HCT116 (cell line): ENCODE measurements around the gene TPO. TPM values are rescaled to one million over a fixed set of nuclear protein-coding genes. Genes with fewer than 3 reads are reported as not detected.

Experiments
- ATAC-seq: fragments of 200-7000 bp; cut with Tn5 transposase; 2 replicates; pipeline ENCODE4 v1.9.1; 2020; ENCODE audit warnings: mild to moderate bottlenecking, moderate library complexity
- BruUV-seq: library from RNA; stranded (reverse); fragments of 400-500 nt; replicated peaks from 2 replicates; lab custom pipeline; 2021; lab: Mats Ljungman, UMichigan
- CTCF ChIA-PET: fragments of 300-600 bp; sonication (Branson Sonifier 250); formaldehyde crosslinking; loops from one replicate; lab custom pipeline; 2021; ENCODE audit warnings: antibody characterized with exemption; lab: Charles Lee
- POLR2A ChIA-PET: fragments of 300-600, 350-600 bp; sonication (Branson Sonifier 250); formaldehyde crosslinking; loops from one replicate; lab custom pipeline; 2021; ENCODE audit warnings: antibody characterized with exemption; lab: Charles Lee
- RAD21 ChIA-PET, 2 experiments: fragments of 300-600 bp; sonication (Branson Sonifier 250); formaldehyde crosslinking; loops; one replicate each; lab custom pipeline; 2023; ENCODE audit warnings: low total read pairs in 2 of 2; ENCODE audit not compliant: uncharacterized antibody in 2 of 2, unreplicated experiment in 2 of 2, low non-redundant PET in 1 of 2; lab: Charles Lee
- DNase-seq: peaks from one replicate; pipeline ENCODE4 v3.0.0-alpha.2; 2010; ENCODE audit warnings: low read depth, low spot score
- H2AFZ ChIP-seq: fragments of 200-600 bp; shearing (Covaris generic), sonication (generic); 2 replicates; pipeline ENCODE4 v1.6.1; 2017; ENCODE audit warnings: low read depth, mixed run types, mixed read lengths, antibody characterized with exemption, low read length; ENCODE audit not compliant: poor library complexity, severe bottlenecking
- H3K27ac ChIP-seq: 2 replicates; pipeline ENCODE4 v1.5.1; 2012; ENCODE audit warnings: low read depth, low read length
- H3K27me3 ChIP-seq: fragments of 200-600 bp; sonication (generic); 2 replicates; pipeline ENCODE4 v1.6.1; 2016; ENCODE audit warnings: mixed run types, low read length, mixed read lengths; ENCODE audit not compliant: insufficient read depth
- H3K36me3 ChIP-seq, 2 experiments: fragments of 200-500 bp in 1 of 2; fragments of 200-600 bp in 1 of 2; sonication (Bioruptor generic) in 1 of 2; sonication (generic) in 1 of 2; 2 replicates each; pipeline versions ENCODE4 v1.5.1 to v1.6.1; 2014 to 2016; ENCODE audit warnings: low read length in 2 of 2, inconsistent platforms in 1 of 2, mixed read lengths in 1 of 2, mixed run types in 1 of 2; ENCODE audit not compliant: insufficient read depth in 2 of 2, control insufficient read depth in 1 of 2
- H3K4me1 ChIP-seq, 2 experiments: fragments of 200-600 bp in 1 of 2; sonication (generic) in 1 of 2; 2 replicates each; pipeline versions ENCODE4 v1.5.1 to v1.6.1; 2012 to 2017; ENCODE audit warnings: low read length in 2 of 2, inconsistent platforms in 1 of 2, mild to moderate bottlenecking in 1 of 2, mixed read lengths in 1 of 2, mixed run types in 1 of 2, moderate library complexity in 1 of 2; ENCODE audit not compliant: insufficient read depth in 2 of 2, control insufficient read depth in 1 of 2
- H3K4me2 ChIP-seq: fragments of 200-600 bp; sonication (generic); 2 replicates; pipeline ENCODE4 v1.6.1; 2017; ENCODE audit warnings: mixed run types, low read length, mixed read lengths
- H3K4me3 ChIP-seq, 2 experiments: fragments of 200-600 bp in 1 of 2; sonication (generic) in 1 of 2; replicated peaks in 1 of 2; 2 replicates each; pipeline ENCODE4 v1.5.1; 2011 to 2016; ENCODE audit warnings: low read length in 2 of 2, control low read depth in 1 of 2, low read depth in 1 of 2, mild to moderate bottlenecking in 1 of 2, mixed read lengths in 1 of 2, mixed run types in 1 of 2
- H3K79me2 ChIP-seq: fragments of 200-600 bp; sonication (generic); 2 replicates; pipeline ENCODE4 v1.6.1; 2017; ENCODE audit warnings: mild to moderate bottlenecking, mixed run types, low read length, moderate library complexity, mixed read lengths; ENCODE audit not compliant: insufficient read depth
- H3K9ac ChIP-seq: fragments of 200-600 bp; sonication (generic); 2 replicates; pipeline ENCODE4 v1.6.1; 2016; ENCODE audit warnings: low read length, mixed read lengths
- H3K9me2 ChIP-seq: fragments of 200-600 bp; sonication (generic), shearing (Covaris generic); 2 replicates; pipeline ENCODE4 v1.6.1; 2017; ENCODE audit warnings: mixed run types, mild to moderate bottlenecking, moderate library complexity; ENCODE audit not compliant: insufficient read depth
- H3K9me3 ChIP-seq, 2 experiments: fragments of 200-500 bp in 1 of 2; fragments of 200-600 bp in 1 of 2; sonication (Bioruptor generic) in 1 of 2; sonication (generic) in 1 of 2; 2 replicates each; pipeline ENCODE4 v1.6.1; 2014 to 2017; ENCODE audit warnings: low read length in 2 of 2, mixed read lengths in 2 of 2, inconsistent platforms in 1 of 2, low read depth in 1 of 2, mild to moderate bottlenecking in 1 of 2, mixed run types in 1 of 2, moderate library complexity in 1 of 2; ENCODE audit not compliant: control insufficient read depth in 1 of 2, insufficient read depth in 1 of 2
- H4K20me1 ChIP-seq: fragments of 200-600 bp; sonication (generic), shearing (Covaris generic); 2 replicates; pipeline ENCODE4 v1.6.1; 2017; ENCODE audit warnings: mixed run types, mild to moderate bottlenecking, moderate library complexity; ENCODE audit not compliant: insufficient read depth
- ATF3 ChIP-seq: IDR thresholded peaks from 2 replicates; pipeline ENCODE4 v1.6.1; 2012
- CEBPB ChIP-seq: IDR thresholded peaks from 2 replicates; pipeline ENCODE4 v1.6.1; 2012; ENCODE audit warnings: low read depth
- EGR1 ChIP-seq: IDR thresholded peaks from 2 replicates; pipeline ENCODE4 v1.6.1; 2012; ENCODE audit warnings: low read depth
- ELF1 ChIP-seq: IDR thresholded peaks from 2 replicates; pipeline ENCODE4 v1.6.1; 2012; ENCODE audit warnings: low read depth, borderline replicate concordance
- EZH2 ChIP-seq: fragments of 200-600 bp; sonication (generic); IDR thresholded peaks from 2 replicates; pipeline ENCODE4 v1.6.1; 2017; ENCODE audit warnings: antibody characterized with exemption, mixed run types
- EZH2phosphoT487 ChIP-seq: fragments of 200-600 bp; IDR thresholded peaks from 2 replicates; pipeline ENCODE4 v1.6.1; 2018; ENCODE audit warnings: antibody characterized with exemption, borderline replicate concordance
- FOSL1 ChIP-seq: IDR thresholded peaks from 2 replicates; pipeline ENCODE4 v1.6.1; 2012; ENCODE audit warnings: low read depth
- JUND ChIP-seq: IDR thresholded peaks from 2 replicates; pipeline ENCODE4 v1.6.1; 2012
- POLR2AphosphoS5 ChIP-seq: IDR thresholded peaks from 2 replicates; pipeline ENCODE4 v1.6.1; 2011; ENCODE audit warnings: mild to moderate bottlenecking, low read depth, low read length, moderate library complexity
- RAD21 ChIP-seq: IDR thresholded peaks from 2 replicates; pipeline ENCODE4 v1.6.1; 2012; ENCODE audit warnings: low read depth, mild to moderate bottlenecking
- REST ChIP-seq: IDR thresholded peaks from 2 replicates; pipeline ENCODE4 v1.6.1; 2012; ENCODE audit warnings: low read depth
- SIN3A ChIP-seq: IDR thresholded peaks from 2 replicates; pipeline ENCODE4 v1.6.1; 2012; ENCODE audit warnings: low read depth
- SP1 ChIP-seq: IDR thresholded peaks from 2 replicates; pipeline ENCODE4 v1.6.1; 2012; ENCODE audit warnings: low read depth
- SRF ChIP-seq: IDR thresholded peaks from 2 replicates; pipeline ENCODE4 v1.6.1; 2012; ENCODE audit warnings: low read depth
- TCF7L2 ChIP-seq: IDR thresholded peaks from 2 replicates; pipeline ENCODE4 v1.7.0; 2011; ENCODE audit warnings: borderline replicate concordance, inconsistent platforms; ENCODE audit not compliant: insufficient read depth, insufficient read length; ENCODE audit errors: extremely low read depth
- ZBTB33 ChIP-seq: IDR thresholded peaks from 2 replicates; pipeline ENCODE4 v1.6.1; 2011; ENCODE audit warnings: mild to moderate bottlenecking, low read length, moderate library complexity; ENCODE audit not compliant: insufficient replicate concordance; ENCODE audit errors: extremely low read depth
- ZFX ChIP-seq: fragments of 450-650 bp; IDR thresholded peaks from 2 replicates; pipeline ENCODE4 v1.6.1; 2017
- intact Hi-C: fragments of 100-400 bp; cut with micrococcal nuclease; formaldehyde crosslinking; loops from 2 replicates; pipeline ENCODE4 v1.10.0; 2022
- total RNA-seq: library from RNA; stranded (reverse); gene quantifications from one replicate; pipeline ENCODE4 v1.2.1, GENCODE V29; 2021; ENCODE audit not compliant: unreplicated experiment

The TPO gene
- total RNA-seq, 1 experiment from 2014 or later = not detected

GRCh38 chr2:1487758-1488157 lies 74.5 kb downstream of the TPO start:
- Histone ChIP-seq H2AFZ (no peak overlapping the region), H3K27ac (no peak overlapping the region), H3K9me2 (no peaks in the 10 kb centered on the region), H3K4me2 (no peak overlapping the region), H3K4me1 (no peaks in the 10 kb centered on the region), H3K9me3 (no peaks in the 10 kb centered on the region), H3K79me2 (no peaks in the 10 kb centered on the region), H3K4me3 (no peak overlapping the region), H3K27me3 (no peaks in the 10 kb centered on the region), H3K9ac (no peak overlapping the region), H3K36me3 (no peaks in the 10 kb centered on the region), H4K20me1 (no peaks in the 10 kb centered on the region)
- no TSS peak for BruUV-seq
- no peak for DNase-seq
- intact Hi-C loops = no loop called here
- RAD21 ChIA-PET = no interaction called here
- CTCF ChIA-PET = no interaction called here
- ATAC-seq = no peak
- TF ChIP-seq SP1 (no peak), EZH2 (no peak), SRF (no peak), TCF7L2 (no peak), RAD21 (no peak), ATF3 (no peak), EZH2phosphoT487 (no peak), POLR2AphosphoS5 (no peak), EGR1 (no peak), JUND (no peak), ELF1 (no peak), CEBPB (no peak)
- POLR2A ChIA-PET = no interaction called here

GRCh38 chr2:1488181-1488671 lies 75.0 kb downstream of the TPO start:
- ChIA-PET RAD21 (no interaction called here), POLR2A (no interaction called here), CTCF (no interaction called here)
- no peak overlapping the region for H3K4me2 ChIP-seq
- H3K4me1 ChIP-seq = no peaks in the 10 kb centered on the region
- no peaks in the 10 kb centered on the region for H3K27me3 ChIP-seq
- intact Hi-C loops = no loop called here
- H3K36me3 ChIP-seq = no peaks in the 10 kb centered on the region
- H3K27ac ChIP-seq = peak overlapping the region; percentile 35; the same call in 1 of the 2 replicates
- no peaks in the 10 kb centered on the region for H3K9me3 ChIP-seq
- H3K4me3 ChIP-seq = no peak overlapping the region
- H4K20me1 ChIP-seq = no peaks in the 10 kb centered on the region
- H2AFZ ChIP-seq = no peak overlapping the region
- no peak for ATAC-seq
- H3K9me2 ChIP-seq = no peaks in the 10 kb centered on the region
- no peaks in the 10 kb centered on the region for H3K79me2 ChIP-seq
- BruUV-seq = no TSS peak
- H3K9ac ChIP-seq = no peak overlapping the region
- DNase-seq = no peak
- TF ChIP-seq ZBTB33 = no peak
- TF ChIP-seq ZFX = no peak
- TF ChIP-seq EGR1 = no peak
- no peak for TF ChIP-seq JUND
- TF ChIP-seq SRF = no peak
- TF ChIP-seq SP1 = no peak
- no peak for TF ChIP-seq FOSL1
- no peak for TF ChIP-seq CEBPB
- no peak for TF ChIP-seq TCF7L2
- TF ChIP-seq RAD21 = no peak
- no peak for TF ChIP-seq SIN3A
- TF ChIP-seq EZH2 = no peak
- TF ChIP-seq REST = no peak
